Measurements from ENCODE around the gene PTPRA.

Gene PTPRA

DNA sequence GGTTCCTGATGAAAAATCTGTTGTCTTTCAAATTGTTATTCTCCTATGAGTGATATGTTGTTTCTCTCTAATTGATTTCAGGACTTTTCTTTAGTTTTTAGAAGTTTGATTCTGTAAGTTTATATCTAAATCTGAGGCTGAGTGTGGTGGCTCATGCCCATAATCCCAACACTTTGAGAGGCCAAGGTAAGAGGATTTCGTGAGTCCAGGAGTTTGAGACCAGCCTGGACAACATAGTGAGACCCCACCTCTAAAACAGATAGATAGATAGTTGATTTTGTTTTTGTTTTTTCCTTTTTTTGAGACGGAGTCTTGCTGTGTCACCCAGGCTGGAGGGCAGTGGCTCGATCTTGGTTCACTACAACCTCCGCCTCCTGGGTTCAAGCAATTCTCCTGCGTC is 64.6 kb downstream of the PTPRA start:
- DNase-seq (ENCODE audit: low read depth), result no peak

DNA sequence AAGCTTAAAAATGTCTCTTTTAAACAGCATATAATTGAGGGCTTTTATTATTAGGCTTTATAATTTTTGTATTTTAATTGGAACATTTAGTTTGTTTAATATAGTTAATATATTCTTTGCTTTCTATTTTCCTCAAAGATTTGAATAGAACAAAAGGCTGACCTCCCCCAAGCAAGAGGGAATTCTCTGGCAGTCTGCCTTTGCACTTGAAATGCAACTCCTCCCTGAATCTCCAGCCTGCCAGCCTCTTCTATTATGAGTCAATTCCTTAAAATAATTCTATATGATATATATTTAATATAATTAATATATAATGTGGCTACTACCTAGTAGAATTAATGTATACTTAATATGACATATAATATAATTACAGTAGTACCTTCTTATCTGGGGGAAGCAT is 69.2 kb downstream of the PTPRA start:
- DNase-seq (ENCODE audit: low read depth), result no peak

DNA sequence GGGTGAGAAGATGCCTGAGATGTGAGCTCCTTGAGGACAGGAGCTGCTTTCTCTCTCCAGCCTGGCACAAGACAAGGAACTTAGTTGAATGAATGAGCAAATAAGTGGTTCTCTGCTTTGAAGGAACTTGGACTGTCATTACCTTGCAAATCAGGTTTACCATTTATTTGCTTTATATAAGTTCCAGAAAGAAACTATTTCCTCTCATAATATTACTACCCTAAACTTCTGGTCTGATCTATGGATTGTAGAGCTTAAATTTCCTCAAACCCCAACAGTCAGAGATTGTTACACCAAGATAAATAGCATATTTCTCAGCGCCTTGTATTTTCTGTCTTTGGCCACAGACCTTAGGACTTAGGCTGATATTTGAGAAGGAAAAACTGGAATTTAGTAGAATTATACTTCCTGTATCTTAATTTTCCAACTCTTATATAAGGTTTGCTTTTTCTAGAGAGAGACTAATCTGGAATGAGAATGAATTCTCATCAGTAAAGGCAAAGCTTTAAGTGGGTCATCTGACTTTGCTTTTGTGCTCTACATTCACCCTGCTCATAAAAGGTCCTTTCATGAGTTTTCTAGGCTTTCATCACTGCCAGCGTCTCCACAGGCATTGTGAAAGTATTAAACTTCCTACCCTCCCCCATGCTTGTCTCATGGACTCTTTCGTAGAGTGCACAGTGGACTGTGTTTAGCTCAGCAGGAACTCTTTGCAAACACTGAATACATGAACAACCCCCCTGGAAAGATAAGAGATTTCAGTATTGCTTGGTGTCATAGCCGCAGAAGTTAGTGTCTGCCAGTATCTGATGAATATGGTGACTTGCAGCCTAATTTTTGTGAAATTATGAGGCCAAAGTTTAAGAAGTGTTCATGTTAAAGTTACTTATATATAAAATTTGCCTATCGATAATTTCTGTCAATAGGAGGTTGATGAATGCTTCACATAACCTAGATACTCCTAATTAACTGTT is 74.0 kb downstream of the PTPRA start:
- DNase-seq (ENCODE audit: low read depth), result no peak

- no peak for DNase-seq (ENCODE audit: low read depth)
Observed at GRCh38 chr20:2948968-2949367, 75.7 kb downstream of the PTPRA start.

GRCh38 chr20:2952766-2953165 is 79.5 kb downstream of the PTPRA start:
- DNase-seq (ENCODE audit: low read depth), result no peak

DNA sequence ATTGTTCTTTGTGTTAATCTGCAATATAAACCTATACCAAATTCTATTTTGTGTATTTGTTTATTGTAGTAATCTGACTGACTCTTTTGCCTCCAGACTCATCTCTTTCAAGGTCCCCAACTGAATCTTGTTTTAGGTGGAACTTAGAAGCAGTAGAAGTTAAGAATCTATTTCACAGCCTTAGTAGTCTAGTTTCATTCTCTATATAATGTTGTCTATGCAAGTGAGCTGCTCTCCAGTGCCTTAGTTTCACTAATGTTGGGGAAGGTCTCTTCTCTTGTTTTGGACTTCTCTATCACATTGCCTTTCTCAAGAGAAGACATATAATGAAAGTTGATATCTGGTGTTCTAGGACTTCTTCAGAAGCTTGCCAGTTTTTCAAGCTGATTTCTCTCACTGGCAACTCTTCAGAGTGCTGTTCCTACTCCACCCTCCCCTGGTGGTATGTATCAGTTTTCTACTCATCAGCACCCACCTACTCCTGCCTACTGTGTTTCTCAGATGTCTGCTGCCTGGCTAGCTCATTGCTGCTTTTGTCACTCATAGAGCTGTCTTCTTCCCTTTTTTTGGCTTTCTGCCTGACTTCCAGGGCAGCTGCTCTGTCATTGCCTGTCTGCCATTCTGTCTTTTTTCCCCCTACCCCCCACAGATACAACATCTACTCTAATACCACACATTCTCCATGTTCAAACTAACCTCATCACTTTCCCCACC is 82.1 kb downstream of the PTPRA start:
- DNase-seq (ENCODE audit: low read depth), result no peak

DNA sequence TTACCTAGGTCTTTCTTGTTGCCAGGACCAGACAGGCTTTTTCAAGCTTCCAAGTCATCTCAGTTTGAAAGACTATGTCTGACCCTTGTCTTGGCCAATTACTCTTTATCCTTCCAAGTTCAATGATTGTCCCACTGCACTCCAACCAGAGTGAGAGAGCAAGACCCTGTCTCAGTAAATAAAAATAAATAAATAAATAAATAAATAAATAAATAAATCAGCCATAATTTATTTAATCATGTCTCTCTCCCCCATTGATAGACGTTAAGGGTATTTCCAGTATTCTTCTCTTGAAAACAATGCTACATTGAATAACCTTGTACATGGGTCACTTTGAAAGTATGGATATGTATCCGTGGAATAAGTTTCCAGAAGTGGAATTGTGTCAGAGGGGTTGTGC is 83.2 kb downstream of the PTPRA start:
- no peak for DNase-seq (ENCODE audit: low read depth)

DNA sequence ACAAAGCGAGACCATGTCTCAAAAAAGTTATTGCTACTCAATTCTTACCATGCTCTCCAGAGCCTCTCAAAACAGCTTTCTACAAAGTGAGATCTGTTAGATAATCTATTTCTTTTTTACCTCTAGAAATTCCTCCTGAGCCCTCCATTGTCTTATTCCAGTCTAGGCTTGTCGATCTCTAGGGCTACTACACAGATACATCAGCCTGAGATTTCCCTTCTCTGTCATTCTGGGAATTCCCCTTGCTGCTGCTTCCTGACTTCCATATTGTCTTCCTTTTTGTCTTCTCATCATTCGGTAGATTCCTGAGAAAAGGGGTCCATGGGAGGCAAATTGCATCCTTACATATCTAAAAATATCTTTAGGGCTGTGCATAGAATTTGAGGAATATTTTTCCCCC is 94.6 kb downstream of the PTPRA start:
- DNase-seq (ENCODE audit: low read depth), result no peak

- DNase-seq (ENCODE audit: low read depth), result no peak
Observed at GRCh38 chr20:2972126-2972525, 98.8 kb downstream of the PTPRA start.

- no peak for DNase-seq (ENCODE audit: low read depth)
Observed at GRCh38 chr20:2973574-2973973, 100.3 kb downstream of the PTPRA start.

DNA sequence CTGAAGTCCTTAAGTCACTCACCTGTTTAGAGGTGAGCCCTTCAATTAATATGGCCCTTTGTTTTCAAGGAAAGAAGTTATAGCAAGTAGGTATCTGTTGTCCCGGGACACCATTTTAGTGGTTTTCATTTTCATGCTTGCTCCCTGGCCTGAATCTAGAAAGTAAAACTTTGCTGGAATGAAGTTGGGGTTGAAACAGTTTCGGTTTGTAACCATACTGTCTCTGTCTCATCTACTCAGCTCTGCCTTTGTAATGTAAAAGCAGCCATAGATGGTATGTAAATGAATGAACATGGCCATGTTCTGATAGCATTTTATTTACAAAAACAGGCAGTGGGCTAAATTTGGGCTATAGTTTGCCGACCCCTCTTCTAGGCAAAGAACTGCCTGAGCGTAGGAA is 105.2 kb downstream of the PTPRA start:
- no peak for DNase-seq (ENCODE audit: low read depth)

DNA sequence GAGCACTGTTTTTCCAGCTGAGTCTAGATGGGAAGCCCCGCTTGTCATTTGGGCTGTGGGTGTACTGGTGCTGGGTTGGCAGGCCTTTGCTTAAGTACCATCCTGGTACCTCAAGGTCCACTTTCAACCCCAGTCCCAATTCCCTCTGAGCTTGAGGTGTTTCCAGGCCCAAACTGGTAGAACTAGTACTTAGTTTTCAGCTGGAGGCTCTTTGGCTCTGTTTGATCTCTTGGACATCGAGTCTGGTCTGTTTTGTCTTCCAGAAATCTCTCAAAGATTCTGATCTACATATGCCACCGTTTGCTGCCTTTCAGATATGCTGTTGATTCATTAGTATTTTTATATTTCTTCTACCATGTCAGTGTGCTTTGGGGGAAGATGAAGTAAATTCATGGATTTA is 108.4 kb downstream of the PTPRA start:
- no peak for DNase-seq (ENCODE audit: low read depth)

- no peak for DNase-seq (ENCODE audit: low read depth)
Observed at GRCh38 chr20:2983508-2983907, 110.2 kb downstream of the PTPRA start.

- DNase-seq (ENCODE audit: low read depth), result no peak
Observed at GRCh38 chr20:2984028-2984501, 110.8 kb downstream of the PTPRA start.

DNA sequence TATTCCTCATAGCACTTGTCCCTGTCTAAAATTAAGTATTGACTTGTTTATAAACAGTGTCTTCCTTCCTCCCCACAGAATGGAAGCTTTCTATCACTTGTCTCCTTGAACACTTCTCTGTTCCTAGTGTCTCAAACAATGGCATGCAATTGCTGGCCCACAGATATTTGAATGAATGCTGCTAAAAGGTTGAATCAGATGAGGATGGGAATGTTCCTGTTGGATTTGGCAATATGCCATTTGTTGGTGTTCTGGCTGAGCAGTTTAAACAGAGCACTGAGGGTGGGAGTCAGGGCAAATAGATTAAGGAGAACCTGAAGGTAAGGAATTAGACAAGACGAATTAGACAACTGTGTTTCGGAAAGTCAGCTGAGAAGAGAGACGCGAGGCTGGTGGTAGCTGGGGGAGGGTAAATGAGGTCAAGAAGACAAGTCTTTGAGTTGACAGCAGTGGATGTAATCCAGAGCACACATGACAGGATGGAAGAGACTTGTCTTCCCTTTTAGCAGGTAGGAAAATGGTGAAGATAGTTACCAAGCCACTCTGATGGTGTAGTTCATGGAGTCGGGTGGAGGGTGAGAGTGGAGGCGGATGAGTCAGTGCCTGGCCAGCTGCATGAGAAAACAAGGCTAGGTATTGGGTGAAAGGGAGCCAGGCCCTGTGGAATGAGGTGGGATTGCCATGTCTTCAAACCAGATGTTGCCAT is 111.8 kb downstream of the PTPRA start:
- no peak for DNase-seq (ENCODE audit: low read depth)

DNA sequence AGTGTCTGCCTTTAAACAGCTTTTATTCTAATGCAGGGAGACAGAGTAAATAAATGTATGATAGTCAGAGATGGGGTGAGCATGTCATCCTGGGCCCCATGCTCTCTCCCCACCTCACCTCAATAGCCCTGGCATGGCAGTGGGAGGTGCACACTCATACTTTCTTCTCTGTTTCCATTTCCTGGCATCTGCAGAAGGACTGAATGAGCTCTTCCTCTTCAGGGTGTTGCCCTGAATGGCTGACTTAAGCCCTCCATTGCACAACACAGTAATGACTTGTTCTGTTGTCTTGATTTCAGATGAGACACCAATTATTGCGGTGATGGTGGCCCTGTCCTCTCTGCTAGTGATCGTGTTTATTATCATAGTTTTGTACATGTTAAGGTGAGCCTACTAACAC is 113.2 kb downstream of the PTPRA start:
- DNase-seq (ENCODE audit: low read depth), result peak; percentile 14

DNA sequence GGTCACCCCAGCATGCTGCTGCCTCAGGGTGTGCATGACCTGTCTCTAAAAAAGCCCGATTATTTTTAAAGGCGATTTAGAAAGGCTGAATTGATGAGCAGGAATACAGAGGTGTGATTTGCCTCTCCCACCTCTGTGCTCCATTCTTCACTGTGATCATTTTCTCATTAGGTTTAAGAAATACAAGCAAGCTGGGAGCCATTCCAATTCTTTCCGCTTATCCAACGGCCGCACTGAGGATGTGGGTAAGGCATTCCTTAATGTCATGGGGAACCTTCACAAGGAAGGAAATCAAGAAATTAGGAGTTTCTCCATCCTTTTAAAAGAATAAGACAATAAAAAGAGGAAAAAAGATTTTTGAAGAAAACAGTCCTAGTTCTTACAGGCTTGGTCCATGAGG is 114.6 kb downstream of the PTPRA start:
- no peak for DNase-seq (ENCODE audit: low read depth)

DNA sequence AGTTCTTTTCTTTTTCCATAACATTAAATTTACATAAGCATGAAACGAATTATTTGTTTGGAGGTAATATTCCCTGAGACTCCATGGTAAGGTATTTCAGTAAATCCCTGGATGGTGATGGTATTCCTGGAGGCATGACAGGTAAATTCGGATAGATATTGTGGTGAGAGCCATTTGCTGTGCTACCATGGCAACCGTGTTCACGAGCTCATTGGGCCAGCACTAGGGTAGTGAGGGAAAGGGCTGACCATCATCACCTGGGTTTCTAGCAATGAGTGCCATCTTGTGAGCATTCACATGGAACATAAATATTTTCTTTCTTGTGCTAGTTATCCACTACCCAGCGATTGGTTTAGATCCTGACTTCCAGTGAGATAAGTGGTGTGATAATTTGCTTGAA is 118.3 kb downstream of the PTPRA start:
- DNase-seq (ENCODE audit: low read depth), result no peak

DNA sequence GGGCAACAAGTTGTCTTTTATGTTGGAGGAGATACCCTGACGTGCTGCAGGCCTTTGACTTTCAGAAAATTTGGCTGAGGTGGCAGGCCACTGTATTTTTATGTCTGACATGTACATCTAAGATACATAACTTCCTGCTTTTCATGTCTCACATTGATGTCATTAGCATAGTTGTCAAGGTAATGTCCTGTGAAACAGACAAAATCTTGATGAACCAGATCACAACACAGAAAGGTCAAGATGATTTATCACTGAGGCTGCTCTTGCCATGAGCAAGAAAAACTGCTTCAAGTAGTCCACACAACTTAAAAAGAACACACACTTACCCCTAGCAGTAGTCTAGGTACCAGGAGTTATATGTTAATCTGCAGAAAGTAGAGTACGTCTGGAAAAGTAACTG is 120.0 kb downstream of the PTPRA start:
- no peak for DNase-seq (ENCODE audit: low read depth)

- no peak for DNase-seq (ENCODE audit: low read depth)
Observed at GRCh38 chr20:2995796-2996195, 122.5 kb downstream of the PTPRA start.

- no peak for DNase-seq (ENCODE audit: low read depth)
Observed at GRCh38 chr20:2998728-2999127, 125.4 kb downstream of the PTPRA start.

DNA sequence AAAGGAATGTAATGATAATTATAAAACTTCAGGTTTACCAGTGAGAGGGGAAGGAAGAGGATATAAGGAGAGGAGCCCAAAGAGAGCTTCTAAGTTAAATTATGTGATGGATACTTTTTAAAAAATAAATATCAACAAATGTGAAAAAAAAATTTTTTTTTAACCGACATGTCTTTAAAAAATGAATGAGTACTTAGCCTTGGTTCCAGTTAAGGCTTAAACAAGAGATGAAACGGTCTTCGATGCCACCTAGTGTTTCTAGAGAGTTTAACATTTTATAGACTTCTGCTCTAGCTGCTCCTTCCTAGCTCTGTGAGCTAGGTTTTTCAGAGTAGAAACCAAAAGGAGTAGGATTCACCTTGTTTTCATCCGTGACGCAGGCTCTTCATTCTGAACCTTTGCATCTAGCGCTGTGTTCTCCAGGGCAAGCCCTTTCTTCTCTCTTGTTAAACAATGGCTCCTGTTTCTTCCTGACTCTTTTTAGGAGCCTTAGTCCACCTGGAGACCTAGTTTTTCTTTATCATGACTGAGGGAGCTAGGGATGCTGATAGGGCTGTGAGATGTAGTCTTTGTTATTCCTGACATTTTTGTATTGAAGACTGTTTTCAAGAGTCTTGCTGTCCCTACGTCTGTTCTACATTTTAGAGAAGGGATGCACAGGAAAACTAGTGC is 127.7 kb downstream of the PTPRA start:
- peak; percentile 15 for DNase-seq (ENCODE audit: low read depth)
